GM19395 (cell line): ENCODE data around the gene NXPH2.
"Not testable (repeated sequence)": the region's sequence is repeated elsewhere in the genome, so short reads cannot be mapped to it uniquely, and the experiment has no call there.

Experiments
- ATAC-seq: cut with Tn5 transposase; IDR thresholded peaks from one replicate; pipeline ENCODE4 v1.9.1; 2021; ENCODE audit warnings: mild to moderate bottlenecking, moderate library complexity; ENCODE audit not compliant: unreplicated experiment

The NXPH2 gene

DNA sequence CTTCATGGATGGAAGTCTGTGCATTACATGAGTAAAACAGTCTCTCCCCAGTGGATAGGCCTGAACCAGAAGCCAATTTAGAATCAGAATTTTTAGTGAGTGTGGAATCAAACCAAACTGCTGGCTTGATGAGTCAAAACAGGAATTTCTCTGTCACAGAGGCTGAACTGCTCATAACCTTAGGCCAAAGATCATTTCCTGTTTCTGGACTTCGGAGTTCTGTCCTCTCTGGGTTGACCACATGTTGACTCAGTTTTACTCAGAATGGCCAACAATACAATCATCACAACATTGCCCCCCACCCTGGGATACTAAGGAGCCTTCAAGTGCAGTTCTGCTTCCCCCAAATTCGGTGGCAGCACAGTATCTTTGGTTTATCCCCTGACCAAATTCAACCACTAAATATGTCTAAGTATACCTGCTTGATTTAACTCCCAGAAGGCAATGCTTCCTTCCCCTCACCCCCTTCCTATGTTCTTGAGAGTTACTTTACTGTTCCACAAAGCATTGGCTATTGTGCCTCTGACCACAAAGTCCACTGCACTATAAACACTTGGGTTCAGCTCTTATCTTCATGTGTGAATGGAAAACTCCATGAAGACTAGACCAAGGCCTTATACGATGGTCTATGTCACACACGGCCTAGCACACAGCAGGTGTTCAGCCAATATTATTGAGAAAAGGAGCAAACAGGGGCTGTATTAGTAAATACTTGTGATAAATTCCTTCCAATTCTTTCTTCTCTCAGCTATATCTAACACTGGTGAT, 67.8 kb downstream of the NXPH2 start:
- peak; percentile 95 for ATAC-seq

DNA sequence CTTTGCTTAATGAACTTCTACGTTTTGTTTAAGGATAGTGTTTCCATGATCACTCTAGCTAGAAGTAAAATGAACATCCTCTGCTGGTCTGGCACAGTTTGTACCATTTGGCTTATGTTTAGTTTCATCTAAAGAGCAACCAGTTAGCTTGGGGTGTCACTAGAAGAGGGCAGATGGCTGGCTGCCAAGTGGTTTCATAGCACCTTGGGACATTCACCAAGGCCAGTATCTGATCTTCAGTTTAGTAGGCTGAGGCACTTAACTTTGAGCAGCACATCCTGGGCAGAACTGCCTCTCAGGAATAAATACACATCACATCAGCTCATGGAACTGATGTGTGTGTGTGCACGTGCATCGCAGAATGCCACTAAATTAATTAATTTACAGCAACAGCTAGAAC, 68.4 kb downstream of the NXPH2 start:
- ATAC-seq = peak; percentile 62

DNA sequence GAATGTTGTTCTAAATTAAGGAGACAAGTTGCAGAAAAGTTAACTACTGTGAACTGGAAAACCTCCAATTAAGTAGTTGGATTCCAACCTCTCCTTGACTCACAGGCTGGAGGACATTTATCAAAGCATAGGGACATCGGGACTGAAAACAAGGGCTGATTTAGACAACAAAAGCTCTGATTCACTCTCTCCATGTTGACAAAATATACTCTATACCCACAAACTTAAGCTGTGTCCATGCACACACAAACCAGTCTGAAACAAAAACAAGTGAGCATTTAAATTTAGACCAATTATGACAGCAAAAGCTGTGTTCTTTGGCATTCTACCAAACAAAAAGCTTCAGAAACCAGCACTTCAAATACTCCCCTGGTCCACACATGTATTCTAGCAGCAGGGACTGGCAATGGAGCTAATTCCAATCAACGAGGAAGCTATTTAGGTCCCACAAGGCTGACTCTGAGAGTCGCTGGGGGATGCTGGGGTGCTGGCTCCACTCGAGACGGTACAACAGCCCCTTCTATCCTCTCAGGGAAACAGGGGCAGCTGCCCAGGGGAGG, 71.4 kb downstream of the NXPH2 start:
- ATAC-seq = no peak

DNA sequence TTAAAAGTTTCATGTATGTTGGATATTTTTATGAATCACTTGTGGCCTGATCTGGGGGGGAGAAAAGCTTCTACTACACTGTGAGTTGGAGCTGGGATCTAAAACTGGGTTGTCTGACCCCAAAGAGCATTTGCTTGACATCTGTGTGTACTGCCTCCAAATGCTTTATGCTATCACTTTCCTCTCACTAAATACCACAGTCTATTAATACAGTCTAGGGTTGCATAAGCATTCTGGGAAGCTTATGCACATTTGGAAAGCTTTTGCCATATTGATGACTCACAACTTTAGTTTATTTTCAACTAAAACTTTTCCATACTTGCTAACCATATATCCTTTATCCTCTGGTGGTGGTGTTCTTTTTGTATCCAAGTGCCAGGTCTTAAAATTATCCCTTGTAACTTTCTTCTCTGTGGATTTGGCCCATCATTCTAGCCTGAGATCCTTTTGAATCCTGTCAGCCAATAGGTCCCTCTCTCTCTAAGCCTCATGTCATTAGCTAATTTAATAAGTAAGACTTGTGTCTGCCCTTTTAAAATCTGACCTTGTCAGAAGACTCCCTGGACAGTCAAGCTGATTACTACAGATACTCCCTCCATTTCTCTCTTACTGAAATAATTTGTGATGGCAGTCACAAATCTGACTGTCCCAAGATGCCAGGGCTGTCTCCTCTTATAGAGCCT, 72.7 kb downstream of the NXPH2 start:
- no peak for ATAC-seq

DNA sequence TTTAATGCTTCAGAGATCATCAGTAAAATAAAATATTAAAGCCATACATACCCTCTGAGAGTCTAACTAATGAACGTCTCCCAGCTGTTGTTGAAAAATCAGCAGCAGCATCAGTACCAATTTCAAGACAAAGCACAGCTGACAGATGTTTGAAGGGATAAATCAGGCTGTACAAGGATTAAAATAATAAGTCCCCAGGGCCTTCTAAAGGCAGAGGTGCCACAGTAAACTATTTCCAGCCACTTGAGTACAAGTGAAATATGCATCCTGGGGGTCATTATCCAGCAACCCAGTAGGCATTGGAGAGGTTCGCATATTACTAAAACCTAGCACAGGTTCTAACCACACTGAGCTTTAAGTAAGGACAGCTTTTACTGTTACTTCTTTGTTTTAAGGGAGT, 76.9 kb downstream of the NXPH2 start:
- no peak for ATAC-seq

DNA sequence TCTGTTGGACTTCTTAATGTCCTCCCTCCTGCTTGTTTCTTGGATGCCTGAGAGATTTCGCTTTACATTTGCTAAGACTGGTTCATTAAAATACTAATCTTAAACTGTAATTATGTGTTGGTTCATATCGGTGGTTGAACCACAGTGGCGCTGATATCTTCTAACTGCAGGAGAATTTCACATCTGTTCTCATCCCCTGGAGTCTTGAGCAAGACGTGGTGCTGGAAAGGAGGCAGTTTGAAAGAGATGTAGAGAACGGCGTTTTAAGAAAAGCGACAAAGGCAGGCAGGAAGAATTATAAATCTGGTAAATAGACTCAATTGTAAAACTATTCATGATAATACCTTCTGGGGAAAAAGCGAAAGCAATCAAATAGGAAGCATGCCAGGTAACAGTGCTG, 79.5 kb downstream of the NXPH2 start:
- no peak for ATAC-seq

DNA sequence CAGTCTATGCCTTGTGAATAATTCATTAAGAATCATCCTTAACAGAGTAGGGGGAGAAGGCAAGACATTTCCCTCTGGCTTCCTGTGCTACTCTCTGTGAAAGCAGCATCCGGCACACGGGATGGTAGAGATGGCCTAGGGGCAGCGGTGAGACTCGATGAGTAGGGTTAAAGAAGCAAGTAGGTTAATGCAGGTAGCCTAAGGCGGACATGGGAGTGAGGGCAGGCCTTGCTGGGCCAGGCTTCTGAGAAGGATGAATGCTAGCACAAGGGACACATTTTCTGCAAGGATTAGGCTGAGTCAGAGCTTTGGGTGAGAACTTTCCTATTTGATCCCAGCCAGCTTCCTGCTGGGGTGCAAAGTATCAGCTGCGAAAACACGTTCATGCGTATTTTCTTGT, 80.8 kb downstream of the NXPH2 start:
- ATAC-seq = no peak

DNA sequence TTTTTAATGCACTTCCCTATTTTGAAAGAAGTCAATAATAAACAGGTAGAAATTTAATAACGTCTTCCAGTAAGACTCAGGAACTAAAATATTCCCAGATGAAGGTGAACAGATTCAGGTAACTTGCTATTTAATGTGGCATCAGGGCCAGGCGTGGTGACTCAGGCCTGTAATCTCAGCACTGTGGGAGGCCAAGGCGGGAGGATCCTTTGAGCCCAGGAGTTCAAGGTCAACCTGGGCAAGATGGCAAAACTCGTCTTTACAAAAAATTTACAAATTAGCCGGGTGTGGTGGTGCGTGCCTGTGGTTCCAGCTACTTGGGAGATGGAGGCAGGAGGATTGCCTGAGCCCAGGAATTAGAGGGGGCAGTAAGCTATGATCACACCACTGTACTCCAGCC, 81.8 kb downstream of the NXPH2 start:
- ATAC-seq = no peak

DNA sequence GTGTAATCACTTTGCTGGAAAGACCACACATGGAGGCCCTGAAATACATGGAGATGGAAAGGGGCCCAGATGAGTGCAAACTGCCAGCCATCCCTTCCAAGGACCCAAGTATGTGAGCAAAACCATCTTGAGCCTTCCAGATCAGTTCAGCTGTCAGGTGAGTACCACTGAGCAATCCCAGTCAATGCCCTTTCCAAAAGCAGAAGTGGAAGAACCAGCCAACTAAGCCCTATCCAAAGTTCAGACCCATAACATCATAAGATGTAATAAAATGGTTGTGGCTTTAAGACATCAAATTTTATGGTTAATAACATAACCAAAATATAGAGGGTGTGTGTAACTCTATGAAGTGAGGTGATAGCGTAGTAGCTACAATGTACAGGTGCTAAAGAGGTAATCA, 88.5 kb downstream of the NXPH2 start:
- no peak for ATAC-seq

DNA sequence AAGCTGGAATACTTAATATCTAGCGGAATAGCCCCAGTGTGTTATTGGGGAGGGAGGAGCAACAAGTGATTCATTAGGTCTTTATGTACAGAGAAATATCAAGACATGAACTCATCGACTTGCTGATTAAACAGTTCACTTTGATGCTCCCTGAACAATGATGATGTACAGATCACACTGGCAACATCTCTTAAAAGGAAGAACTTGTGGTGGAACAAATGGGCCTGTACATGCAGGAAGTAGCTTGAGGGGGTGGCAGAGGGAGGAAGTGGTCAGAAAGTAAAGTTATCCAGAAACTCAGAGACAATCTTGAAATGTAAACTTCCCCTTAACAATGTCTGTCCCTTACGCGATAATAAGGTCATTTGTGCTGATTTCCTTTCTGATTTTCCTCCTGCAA, 90.5 kb downstream of the NXPH2 start:
- peak; percentile 72 for ATAC-seq

DNA sequence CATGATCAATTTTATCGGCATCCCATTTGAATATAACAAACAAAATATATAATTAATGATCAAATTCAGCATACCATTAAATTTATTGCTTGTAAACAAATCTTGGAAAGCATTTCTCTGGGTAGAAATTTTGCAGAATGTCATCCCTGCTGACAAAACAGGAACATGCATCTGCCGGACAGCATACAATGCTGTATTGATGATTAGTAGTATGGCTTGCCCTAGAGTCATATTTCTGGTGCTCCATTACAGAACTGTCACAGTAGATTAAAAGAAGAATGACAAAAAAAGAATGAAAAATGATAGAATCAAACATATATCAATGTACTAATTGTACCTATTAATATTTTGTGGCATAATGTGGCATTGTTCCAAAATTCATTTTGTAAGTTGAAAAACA, 98.0 kb downstream of the NXPH2 start:
- no peak for ATAC-seq

DNA sequence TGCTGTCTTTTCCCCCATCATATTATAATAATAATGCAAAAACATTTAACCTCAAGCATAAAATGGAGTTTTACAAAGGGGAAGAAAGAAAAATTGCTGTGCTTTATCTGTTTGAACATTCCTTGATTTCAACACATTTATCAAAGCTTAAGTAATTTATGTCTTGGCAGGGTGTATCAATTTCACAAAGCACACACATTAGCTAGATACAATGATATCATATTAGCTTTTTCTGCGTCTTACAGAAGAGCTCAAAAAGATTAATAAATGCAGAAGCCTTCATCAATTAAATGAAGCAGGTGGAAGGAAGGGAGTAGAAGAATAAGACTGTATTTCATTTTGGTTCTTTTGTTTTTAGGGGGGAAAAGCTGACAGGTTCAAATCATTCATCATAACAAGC, 103.0 kb downstream of the NXPH2 start:
- no peak for ATAC-seq

DNA sequence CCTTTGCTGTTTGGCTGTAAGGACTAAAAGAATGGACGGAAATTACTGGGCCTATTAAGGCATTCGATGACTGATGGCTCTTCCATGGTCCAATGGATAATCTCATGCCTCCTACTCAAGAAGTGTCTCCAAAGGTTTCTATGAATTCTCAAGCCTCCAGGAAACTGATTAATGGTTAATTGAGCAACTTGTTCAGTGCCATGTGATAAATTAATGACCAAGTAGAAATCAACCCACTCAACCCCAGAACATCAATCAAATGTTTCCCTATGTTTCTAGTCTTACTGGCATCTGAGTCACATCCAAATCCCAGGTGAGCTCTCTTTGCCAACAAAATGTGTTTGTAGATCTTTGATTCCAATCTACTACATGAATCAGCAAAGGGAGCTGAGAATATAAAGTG, 103.6 kb downstream of the NXPH2 start:
- ATAC-seq = no peak

DNA sequence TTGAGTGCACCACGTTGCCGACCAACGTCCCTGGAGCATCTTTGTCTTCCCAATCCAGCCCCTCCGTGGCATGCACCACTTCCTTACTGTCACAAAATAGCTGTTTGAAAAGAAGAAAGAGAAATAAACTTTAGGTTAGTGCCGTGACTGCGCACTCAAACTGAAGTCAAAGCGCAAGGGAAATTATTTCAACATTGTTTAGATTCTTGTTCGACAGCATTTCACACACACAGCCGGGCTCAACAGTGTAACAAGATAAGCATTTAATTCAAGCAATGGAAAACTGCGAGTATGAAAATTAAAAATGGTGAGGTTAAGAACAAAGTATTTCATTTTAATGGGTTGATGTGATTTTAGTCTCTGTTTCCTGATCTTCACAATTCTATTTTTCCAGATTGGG, 108.6 kb downstream of the NXPH2 start:
- ATAC-seq = no peak

DNA sequence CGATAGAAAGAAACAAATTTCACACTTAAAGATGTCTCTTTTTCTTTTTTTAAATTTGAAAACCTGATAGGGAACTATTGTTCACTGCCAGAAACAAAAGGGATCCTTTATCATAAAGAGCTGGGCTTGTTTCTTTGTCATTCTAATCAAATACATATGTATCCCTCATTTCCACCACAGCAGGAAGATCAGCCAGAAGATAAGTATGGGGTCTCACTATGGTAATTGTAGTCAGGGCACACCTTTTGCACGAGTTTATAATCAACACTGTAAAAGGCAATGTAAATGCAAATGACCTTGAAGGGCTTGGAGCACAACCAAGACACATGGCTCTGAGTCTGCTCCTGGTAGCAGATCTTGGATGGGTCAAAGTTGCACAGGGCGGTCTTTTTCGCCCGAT, 109.5 kb downstream of the NXPH2 start:
- ATAC-seq = no peak

DNA sequence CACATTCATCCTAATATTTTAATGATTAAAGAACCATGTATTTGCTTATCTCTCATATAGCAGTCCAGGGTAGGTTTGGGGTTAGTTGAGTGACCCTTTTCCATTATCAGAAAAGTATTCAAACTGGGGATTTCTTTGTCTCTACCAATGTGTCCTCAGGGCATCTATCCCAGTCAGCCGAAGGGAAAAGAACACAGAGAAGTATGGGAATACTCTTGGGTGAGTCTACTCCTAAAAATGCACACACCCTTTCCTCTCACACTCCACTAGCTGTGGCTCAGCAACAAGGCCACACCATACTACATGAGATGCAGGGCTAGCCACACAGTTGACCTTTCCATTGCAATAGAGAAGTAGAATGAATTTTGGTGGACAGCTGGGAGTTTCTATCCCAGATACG, 114.3 kb downstream of the NXPH2 start:
- no peak for ATAC-seq

DNA sequence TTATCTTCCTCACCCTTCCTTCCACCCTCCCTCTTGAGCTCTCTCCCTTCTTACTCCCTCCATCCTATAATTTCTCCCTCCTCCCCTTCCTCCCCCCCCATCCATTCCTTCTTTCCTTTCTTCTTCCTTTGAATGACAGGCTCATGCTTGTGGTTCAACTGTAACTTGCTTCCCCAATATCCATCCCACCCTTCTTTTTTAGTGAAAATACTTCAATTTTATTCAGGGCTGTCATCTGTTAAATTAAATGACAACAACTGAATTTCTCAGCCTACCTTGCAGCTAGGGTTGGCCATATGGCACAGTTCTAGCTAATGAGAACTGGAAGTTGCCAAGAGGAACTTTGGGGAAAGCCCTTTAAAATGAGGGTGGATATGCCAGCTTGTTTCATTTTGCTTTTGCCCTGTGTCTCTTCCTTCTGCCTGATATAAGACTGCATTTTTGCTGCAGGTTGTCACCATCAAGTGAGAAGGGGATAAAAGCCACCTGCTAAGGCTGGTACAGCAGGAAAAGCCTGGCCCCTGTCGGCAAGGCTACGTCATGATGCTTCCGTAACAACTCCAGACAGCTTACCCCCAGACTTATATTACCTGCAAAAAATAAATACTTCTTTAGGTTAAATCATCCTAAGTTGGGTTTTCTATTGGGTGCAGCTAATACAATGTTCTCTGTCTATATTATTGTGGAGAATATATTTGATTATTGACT, 121.8 kb downstream of the NXPH2 start:
- no peak for ATAC-seq

DNA sequence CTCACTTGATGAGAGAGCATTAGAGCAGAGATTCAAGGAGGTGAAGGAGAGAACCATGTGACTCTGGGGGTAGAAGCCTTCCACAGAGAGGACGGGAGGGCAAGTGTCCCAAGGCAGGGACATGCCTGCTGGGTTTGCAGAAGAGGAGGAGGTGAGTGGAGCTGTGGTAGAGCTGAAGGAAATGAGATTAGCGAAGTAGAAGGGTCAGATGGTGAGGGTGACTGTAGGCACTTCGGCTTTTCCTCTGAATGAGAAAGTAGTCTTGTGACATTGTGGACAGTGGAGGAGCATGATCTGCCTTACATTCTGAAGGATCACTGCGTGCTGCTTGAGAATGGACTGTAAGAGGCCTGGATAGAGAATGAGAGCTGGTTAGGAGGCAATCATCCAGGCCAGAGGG, 126.0 kb downstream of the NXPH2 start:
- no peak for ATAC-seq

DNA sequence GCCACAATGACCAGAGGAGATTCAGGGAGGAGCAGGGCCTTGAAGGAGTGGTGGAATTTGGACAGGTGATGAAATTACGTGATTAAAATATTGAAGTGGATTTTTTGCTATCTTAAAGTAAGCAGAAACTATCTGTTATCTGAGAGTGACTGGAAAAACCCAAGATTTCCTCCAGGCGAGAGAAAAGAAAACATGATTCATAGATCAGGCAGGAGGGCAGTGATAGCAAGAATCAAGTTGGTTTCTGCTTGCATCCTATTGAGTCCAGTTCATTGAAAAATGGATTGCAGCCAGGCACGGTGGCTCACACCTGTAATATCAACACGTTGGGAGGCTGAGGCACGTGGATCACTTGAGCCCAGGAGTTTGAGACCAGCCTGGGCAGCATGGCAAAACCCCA, 127.8 kb downstream of the NXPH2 start:
- no peak for ATAC-seq

DNA sequence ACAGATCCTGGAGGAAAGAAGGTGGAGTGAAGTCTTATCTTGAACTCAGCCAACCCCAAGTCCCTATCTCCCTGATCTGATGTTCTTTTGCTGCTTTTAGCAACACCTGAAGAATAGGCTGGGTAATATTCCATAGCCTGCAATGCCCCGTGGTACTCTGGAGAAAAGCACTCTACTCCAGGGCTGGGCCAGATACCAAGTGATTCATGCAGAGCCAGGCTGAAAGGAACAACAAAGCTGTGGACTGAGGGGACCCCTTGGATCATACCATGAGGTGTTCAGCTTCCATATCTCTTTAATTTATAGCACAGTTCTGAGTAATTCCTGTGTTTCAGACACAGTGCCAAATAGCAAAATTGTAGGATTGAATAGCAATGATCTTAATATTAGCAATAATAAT, 130.6 kb downstream of the NXPH2 start:
- no peak for ATAC-seq

DNA sequence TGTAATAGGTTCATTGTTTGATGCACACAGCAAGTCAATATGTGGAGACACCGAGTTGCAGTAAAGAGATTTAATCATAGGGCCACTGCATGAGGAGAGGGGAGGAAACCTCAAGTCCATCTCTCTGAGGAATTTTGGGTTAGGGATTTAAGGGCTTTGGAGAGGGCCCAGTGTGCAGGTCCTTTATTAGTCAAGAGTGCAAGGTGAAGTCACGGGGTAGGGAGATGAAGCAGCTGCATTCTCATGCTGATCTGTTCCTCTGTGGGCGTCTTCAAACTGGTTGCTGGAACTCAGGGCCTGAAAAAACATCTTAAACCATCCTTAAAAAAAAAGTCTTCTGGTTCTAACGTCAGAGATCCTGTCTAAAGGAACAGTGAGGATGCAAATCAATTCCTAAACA, 131.6 kb downstream of the NXPH2 start:
- no peak for ATAC-seq

DNA sequence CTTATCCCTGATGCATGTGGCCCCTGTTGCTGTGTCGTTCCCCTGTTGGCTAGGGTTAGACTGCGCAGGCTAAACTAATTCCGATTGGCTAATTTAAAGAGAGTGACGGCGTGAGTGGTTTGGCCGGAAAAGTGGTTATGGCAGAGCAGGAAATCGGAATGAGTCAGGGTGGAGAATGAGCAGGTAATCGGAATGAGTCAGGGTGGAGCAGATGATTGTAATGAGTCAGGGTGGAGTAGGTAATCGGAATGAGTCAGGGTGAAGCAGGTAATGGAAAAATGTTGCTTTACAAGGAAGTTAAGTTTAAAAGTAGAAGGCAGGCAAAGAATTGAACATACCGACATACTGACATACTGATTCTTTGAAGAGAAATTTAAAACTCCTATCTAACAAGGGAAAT, 135.4 kb downstream of the NXPH2 start:
- not testable (repeated sequence) for ATAC-seq
